Loucy (cell line): ENCODE measurements around the gene KIF1C.
"Not testable (repeated sequence)": the region's sequence is repeated elsewhere in the genome, so short reads cannot be mapped to it uniquely, and the experiment has no call there.

Source experiments
- H2AFZ ChIP-seq: fragments of 200-600 bp; sonication (generic); 2 replicates; pipeline ENCODE4 v1.6.0; 2016; ENCODE audit warnings: antibody characterized with exemption, mild to moderate bottlenecking, low read length, moderate library complexity
- H3F3A ChIP-seq: fragments of 200-600 bp; 2 replicates; pipeline ENCODE4 v1.6.0; 2016; ENCODE audit warnings: antibody characterized with exemption, low read depth, mild to moderate bottlenecking
- H3K27me3 ChIP-seq: fragments of 200-600 bp; sonication (generic); 2 replicates; pipeline ENCODE4 v1.6.1; 2014; ENCODE audit warnings: low read length, mild to moderate bottlenecking; ENCODE audit not compliant: insufficient read depth, poor library complexity, severe bottlenecking
- H3K36me3 ChIP-seq: fragments of 200-600 bp; sonication (generic); 2 replicates; pipeline ENCODE4 v1.6.1; 2016; ENCODE audit warnings: low read length; ENCODE audit not compliant: insufficient read depth
- H3K4me1 ChIP-seq: fragments of 200-600 bp; sonication (generic); 2 replicates; pipeline ENCODE4 v1.5.1; 2014; ENCODE audit warnings: low read length, mild to moderate bottlenecking; ENCODE audit not compliant: insufficient read depth, poor library complexity, severe bottlenecking
- H3K4me2 ChIP-seq: fragments of 200-600 bp; sonication (generic); 2 replicates; pipeline ENCODE4 v1.6.0; 2014; ENCODE audit warnings: antibody characterized with exemption, low read length, low read depth, mild to moderate bottlenecking; ENCODE audit not compliant: poor library complexity, severe bottlenecking
- H3K4me3 ChIP-seq: fragments of 200-600 bp; sonication (generic); 2 replicates; pipeline ENCODE4 v1.5.1; 2014; ENCODE audit warnings: low read length, mild to moderate bottlenecking, mixed read lengths; ENCODE audit not compliant: poor library complexity, severe bottlenecking
- H3K79me2 ChIP-seq: fragments of 200-600 bp; sonication (generic); 2 replicates; pipeline ENCODE4 v1.6.1; 2014; ENCODE audit warnings: low read length; ENCODE audit not compliant: insufficient read depth
- H3K9ac ChIP-seq: fragments of 200-600 bp; sonication (generic); 2 replicates; pipeline ENCODE4 v1.6.0; 2014; ENCODE audit warnings: mild to moderate bottlenecking, low read depth, low read length, moderate library complexity; ENCODE audit not compliant: poor library complexity, severe bottlenecking
- H3K9me2 ChIP-seq: fragments of 200-600 bp; sonication (generic); replicated peaks from 2 replicates; pipeline ENCODE4 v1.6.1; 2016; ENCODE audit warnings: low read depth, low read length, mixed read lengths
- H3K9me3 ChIP-seq: fragments of 200-600 bp; sonication (generic); 2 replicates; pipeline ENCODE4 v1.6.1; 2014; ENCODE audit warnings: mild to moderate bottlenecking, antibody characterized with exemption, low read length, low read depth; ENCODE audit not compliant: insufficient read depth
- H4K20me1 ChIP-seq: fragments of 200-600 bp; sonication (generic); 2 replicates; pipeline ENCODE4 v1.6.0; 2014; ENCODE audit warnings: antibody characterized with exemption, low read length, mild to moderate bottlenecking; ENCODE audit not compliant: insufficient read depth, poor library complexity, severe bottlenecking
- EZH2phosphoT487 ChIP-seq: fragments of 200-600 bp; IDR thresholded peaks from 2 replicates; pipeline ENCODE4 v1.6.1; 2018; ENCODE audit warnings: antibody characterized with exemption, mild to moderate bottlenecking, moderate library complexity, borderline replicate concordance
- TF ChIP-seq, protein P1 (sequence below): fragments of 200-600 bp; sonication (generic); conservative IDR thresholded peaks from 2 replicates; pipeline ENCODE4 v1.5.1; 2014; ENCODE audit warnings: mild to moderate bottlenecking, antibody characterized with exemption, low read length

Gene KIF1C

DNA sequence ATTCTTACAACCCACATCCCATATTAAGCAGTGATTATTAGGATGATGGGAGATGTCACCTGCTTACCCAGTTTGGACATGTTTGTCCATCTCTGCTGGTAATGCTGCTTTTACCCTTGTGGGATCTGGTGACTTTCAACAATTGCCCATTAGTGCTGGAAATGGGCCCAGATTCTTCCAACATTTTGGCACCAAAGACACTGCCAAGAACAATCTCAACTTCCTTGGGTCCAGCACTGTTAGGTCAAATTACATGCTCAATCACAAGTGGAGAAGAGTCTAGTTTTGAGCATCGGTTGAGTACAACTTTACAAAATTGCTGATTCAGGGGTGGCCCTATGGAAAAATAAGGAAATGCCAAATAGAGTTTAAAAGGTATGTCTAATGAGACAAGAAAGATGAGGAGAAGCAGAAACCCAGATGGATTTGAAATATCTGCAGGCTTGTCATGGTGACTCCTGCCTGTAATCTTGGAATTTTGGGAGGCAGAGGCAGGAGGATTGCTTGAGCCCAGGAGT lies 67.5 kb downstream of the KIF1C start:
- H3K4me3 ChIP-seq: no peak overlapping the region
- no peak overlapping the region for H2AFZ ChIP-seq
- no peak overlapping the region for H3K4me2 ChIP-seq
- no peaks in the 10 kb centered on the region for H3F3A ChIP-seq
- H4K20me1 ChIP-seq: no peaks in the 10 kb centered on the region
- H3K4me1 ChIP-seq: no peaks in the 10 kb centered on the region
- H3K9me2 ChIP-seq: no peaks in the 10 kb centered on the region
- TF ChIP-seq EZH2phosphoT487: no peak
- TF ChIP-seq, protein P1, sequence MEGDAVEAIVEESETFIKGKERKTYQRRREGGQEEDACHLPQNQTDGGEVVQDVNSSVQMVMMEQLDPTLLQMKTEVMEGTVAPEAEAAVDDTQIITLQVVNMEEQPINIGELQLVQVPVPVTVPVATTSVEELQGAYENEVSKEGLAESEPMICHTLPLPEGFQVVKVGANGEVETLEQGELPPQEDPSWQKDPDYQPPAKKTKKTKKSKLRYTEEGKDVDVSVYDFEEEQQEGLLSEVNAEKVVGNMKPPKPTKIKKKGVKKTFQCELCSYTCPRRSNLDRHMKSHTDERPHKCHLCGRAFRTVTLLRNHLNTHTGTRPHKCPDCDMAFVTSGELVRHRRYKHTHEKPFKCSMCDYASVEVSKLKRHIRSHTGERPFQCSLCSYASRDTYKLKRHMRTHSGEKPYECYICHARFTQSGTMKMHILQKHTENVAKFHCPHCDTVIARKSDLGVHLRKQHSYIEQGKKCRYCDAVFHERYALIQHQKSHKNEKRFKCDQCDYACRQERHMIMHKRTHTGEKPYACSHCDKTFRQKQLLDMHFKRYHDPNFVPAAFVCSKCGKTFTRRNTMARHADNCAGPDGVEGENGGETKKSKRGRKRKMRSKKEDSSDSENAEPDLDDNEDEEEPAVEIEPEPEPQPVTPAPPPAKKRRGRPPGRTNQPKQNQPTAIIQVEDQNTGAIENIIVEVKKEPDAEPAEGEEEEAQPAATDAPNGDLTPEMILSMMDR: no peak
- H3K9ac ChIP-seq: no peak overlapping the region
- no peaks in the 10 kb centered on the region for H3K36me3 ChIP-seq
- H3K27me3 ChIP-seq: no peaks in the 10 kb centered on the region
- H3K9me3 ChIP-seq: no peaks in the 10 kb centered on the region
- H3K79me2 ChIP-seq: no peaks in the 10 kb centered on the region

DNA sequence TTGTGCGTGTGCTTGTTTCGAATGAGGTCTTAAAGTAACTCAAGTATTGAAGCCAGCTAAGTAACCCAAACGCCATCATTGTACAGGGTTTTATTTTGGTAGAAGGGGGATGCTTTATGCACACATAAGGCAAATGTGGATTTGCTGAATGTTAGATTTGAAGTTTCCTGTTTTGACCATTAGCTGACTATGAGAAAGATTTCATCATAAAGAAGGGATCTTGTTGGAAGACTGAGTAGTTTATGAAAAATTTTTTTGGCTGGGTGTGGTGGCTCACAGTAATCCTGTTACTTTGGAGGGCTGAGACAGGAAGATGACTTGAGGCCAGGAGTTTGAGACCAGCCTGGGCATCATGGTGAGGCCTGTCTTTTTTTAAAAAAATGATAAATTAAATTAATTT lies 70.5 kb downstream of the KIF1C start:
- Histone ChIP-seq H2AFZ (no peak overlapping the region), H3K9me2 (no peaks in the 10 kb centered on the region), H3K9ac (no peak overlapping the region), H3K4me2 (no peak overlapping the region), H3K4me3 (no peak overlapping the region), H3F3A (no peaks in the 10 kb centered on the region), H3K4me1 (no peaks in the 10 kb centered on the region), H3K27me3 (no peaks in the 10 kb centered on the region), H3K36me3 (no peaks in the 10 kb centered on the region), H3K9me3 (no peaks in the 10 kb centered on the region), H4K20me1 (no peaks in the 10 kb centered on the region), H3K79me2 (no peaks in the 10 kb centered on the region)
- TF ChIP-seq, protein P1: no peak
- TF ChIP-seq EZH2phosphoT487: no peak

DNA sequence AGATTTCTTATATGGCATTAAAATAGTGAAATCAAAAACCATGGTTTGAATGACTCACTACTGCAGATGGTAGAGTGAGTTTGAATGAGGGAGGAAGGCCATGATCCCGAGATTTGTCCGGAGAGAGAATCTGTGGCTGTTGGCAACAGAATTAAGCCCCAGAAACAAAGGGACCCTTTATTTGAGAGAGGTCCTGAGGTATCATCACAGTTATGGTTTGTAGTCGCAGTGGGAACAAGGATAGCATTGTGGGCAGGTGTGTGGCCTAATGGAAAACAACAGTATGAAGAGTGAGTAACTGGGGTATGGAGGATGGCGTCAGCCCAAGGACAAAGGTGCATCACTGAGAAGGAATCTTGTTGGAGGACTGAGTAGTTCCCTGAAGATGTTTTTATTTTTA lies 72.0 kb downstream of the KIF1C start:
- H3F3A ChIP-seq: no peaks in the 10 kb centered on the region
- no peak overlapping the region for H2AFZ ChIP-seq
- H3K9ac ChIP-seq: no peak overlapping the region
- no peak overlapping the region for H3K4me2 ChIP-seq
- no peak overlapping the region for H3K4me3 ChIP-seq
- no peaks in the 10 kb centered on the region for H4K20me1 ChIP-seq
- H3K79me2 ChIP-seq: no peaks in the 10 kb centered on the region
- H3K9me3 ChIP-seq: no peaks in the 10 kb centered on the region
- H3K36me3 ChIP-seq: no peaks in the 10 kb centered on the region
- H3K4me1 ChIP-seq: no peaks in the 10 kb centered on the region
- no peak for TF ChIP-seq EZH2phosphoT487
- TF ChIP-seq, protein P1: no peak
- H3K9me2 ChIP-seq: no peaks in the 10 kb centered on the region
- H3K27me3 ChIP-seq: no peaks in the 10 kb centered on the region

DNA sequence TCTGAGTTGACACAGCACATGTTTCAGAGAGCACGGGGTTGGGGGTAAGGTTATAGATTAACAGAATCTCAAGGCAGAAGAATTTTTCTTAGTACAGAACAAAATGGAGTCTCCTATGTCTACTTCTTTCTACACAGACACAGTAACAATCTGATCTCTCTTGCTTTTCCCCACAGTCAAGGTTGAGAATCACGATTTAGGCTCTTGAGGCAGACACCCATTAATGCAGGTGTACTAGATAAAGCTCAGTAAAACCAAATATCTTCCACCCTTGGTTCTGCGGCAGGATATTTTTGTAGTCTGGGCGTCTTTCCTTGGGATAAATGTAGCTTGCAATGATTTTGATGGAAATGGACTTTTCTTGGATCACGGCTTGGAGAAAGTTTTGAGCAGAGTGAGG lies 77.7 kb downstream of the KIF1C start:
- H3K27me3 ChIP-seq, H3K4me1 ChIP-seq, H2AFZ ChIP-seq, H3K9me3 ChIP-seq, H3K9ac ChIP-seq, H3K4me3 ChIP-seq, H4K20me1 ChIP-seq, H3K79me2 ChIP-seq, H3F3A ChIP-seq, H3K36me3 ChIP-seq, H3K9me2 ChIP-seq, H3K4me2 ChIP-seq: not testable (repeated sequence)

DNA sequence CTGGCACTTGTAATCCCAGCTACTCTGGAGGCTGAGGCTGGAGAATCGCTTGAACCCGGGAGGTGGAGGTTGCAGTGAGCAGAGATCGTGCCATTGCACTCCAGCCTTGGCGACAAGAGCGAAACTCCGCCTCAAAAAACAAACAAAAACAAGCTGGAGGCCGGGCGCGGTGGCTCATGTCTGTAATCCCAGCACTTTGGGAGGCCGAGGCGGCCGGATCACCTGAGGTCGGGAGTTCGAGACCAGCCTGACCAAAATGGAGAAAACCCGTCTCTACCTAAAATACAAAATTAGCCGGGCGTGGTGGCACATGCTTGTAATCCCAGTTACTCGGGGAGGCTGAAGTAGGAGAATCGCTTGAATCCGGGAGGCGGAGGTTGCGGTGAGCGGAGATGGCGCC lies 79.5 kb downstream of the KIF1C start:
- not testable (repeated sequence) for H3K4me1 ChIP-seq, H3K9me3 ChIP-seq, H3K4me2 ChIP-seq, H3K4me3 ChIP-seq, H4K20me1 ChIP-seq, H3K27me3 ChIP-seq, H2AFZ ChIP-seq, H3K36me3 ChIP-seq, H3K79me2 ChIP-seq, H3K9me2 ChIP-seq, H3K9ac ChIP-seq, H3F3A ChIP-seq
